CD4-positive, alpha-beta T cell treated with Interleukin-1 beta for 1 hour (primary cell): Measurements from ENCODE around the gene ZNF581.

Source experiments
- DNase-seq, 2 donors: peaks; one replicate each; pipeline ENCODE4 v3.0.0-alpha.2; 2020 to 2022

Gene ZNF581

GRCh38 chr19:55650126-55650557 is 6.7 kb downstream of the ZNF581 start:
- no peak for DNase-seq

- DNase-seq = no peak
Measured at GRCh38 chr19:55650602-55651230, 7.3 kb downstream of the ZNF581 start.

GRCh38 chr19:55651236-55651635 is 7.8 kb downstream of the ZNF581 start:
- DNase-seq = no peak

DNA sequence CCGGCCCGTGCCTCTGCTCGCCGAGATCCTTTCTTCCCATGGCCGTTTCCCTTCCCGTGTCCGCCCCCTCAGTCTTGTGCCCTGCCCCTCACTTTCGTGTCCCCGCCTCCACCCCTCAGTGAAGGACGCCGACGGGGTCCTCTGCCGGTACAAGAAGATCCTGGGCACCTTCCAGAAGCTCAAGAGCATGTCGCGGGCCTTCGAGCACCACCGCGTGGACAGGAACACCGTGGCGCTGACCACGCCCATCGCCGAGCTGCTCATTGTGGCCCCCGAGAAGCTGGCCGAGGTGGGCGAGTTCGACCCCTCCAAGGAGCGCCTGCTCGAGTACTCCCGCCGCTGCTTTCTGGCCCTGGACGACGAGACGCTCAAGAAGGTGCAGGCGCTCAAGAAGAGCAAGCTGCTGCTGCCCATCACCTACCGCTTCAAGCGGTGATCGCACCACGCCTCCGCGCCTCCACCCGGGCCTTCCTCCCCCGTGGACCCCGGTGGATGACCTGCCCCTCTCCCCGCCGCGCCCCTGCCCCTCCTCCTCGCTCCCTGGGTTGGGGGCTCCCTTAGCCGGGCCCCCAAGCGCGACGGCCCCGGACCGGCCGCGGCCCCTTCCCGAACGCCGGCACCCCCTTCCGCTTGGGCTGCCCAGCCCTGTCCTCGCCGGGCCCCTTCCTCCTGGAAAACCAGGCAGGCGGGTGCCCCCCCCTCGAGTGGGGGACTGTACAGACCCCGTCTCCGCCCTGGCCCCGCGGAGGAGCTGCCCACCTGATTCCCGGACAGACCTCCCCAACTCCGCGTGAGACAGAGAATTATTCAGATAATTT is 9.1 kb downstream of the ZNF581 start:
- DNase-seq = no peak

- DNase-seq = peak; percentile 99
Measured at GRCh38 chr19:55653651-55654322, 10.3 kb downstream of the ZNF581 start.

- peak; percentile 99 to 100 for DNase-seq
Measured at GRCh38 chr19:55654323-55654867, 10.9 kb downstream of the ZNF581 start.

- DNase-seq = peak; percentile 96
Measured at GRCh38 chr19:55654868-55655647, 11.6 kb downstream of the ZNF581 start, which contains the start of gene U2AF2. Gene U2AF2 (plus strand): TSS chr19:55655035. CDS start chr19:55655105, 70 bp downstream.

DNA sequence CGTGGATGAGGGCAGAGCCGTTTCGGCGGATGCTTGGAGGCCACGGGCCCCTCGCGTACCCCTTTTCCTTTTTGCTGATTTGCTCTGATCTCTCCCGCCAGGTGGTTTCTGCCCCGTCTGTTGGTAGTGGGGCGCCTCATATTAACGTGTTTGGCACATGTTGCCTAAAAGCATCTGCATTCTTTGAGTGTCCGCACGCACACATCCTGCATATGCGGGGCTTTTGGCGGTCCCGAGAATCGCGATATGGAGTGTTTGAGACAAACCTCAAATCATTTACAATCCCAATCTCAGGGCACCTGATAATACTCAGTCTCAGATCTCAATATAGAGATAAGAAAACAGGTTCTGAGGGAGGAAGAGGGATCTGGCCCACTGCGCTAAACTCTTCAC is 12.2 kb downstream of the ZNF581 start:
- no peak for DNase-seq

DNA sequence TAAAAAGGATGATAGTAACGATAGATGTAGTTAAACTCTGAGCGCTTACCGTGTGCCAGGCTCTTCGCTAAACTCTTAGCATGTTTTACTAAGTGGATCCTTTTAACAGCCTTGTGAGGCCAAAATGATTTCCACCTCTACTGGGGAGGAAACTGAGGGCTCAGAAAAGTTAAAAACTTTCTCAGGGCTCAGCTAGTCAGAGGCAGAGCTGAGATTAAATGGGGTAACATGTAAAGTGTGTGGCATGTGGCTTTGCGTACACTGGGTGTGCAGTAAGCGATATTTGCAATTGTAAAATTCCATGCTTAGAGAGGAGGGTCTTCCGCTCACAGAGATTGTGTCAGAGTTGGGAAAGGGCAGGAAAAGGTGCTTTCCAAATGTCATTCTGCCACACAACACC is 13.1 kb downstream of the ZNF581 start:
- DNase-seq = no peak

DNA sequence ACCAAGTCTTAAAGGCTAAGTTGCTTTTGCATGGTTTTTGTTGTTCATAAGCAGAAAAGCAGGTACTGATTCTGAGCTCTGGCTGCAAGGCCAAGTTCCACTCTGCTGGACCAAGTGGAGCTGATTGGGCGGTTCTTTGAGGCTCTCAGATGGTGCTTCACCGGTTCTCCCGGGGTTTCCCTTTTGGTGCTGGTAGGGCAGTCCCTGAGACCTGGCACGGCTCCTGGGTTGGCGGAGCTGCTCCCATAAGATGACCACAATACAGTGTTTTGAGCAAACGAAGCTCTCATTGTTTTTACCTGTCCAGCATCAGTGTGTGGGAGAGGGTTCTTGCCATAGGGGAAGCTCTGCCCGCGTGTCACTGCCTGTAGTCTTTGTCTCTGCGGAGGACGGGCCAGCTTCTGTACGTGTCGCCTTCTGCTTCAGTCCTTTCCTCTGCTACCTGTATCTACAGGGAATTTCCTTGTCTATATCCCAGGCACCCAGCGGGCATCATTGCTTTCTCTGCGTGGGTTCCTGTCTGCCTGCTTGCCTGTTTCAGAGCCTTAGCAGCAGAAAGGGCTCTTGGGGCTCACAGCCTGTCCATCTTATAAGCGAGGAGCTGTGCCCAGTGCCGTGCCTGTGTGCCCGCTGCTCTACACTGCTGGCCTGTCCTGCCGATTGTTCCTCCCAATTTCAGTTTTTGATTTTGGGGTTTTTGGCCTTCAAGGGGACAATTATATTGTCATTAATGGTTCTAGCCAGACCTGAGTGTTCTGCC is 13.7 kb downstream of the ZNF581 start:
- DNase-seq = no peak

DNA sequence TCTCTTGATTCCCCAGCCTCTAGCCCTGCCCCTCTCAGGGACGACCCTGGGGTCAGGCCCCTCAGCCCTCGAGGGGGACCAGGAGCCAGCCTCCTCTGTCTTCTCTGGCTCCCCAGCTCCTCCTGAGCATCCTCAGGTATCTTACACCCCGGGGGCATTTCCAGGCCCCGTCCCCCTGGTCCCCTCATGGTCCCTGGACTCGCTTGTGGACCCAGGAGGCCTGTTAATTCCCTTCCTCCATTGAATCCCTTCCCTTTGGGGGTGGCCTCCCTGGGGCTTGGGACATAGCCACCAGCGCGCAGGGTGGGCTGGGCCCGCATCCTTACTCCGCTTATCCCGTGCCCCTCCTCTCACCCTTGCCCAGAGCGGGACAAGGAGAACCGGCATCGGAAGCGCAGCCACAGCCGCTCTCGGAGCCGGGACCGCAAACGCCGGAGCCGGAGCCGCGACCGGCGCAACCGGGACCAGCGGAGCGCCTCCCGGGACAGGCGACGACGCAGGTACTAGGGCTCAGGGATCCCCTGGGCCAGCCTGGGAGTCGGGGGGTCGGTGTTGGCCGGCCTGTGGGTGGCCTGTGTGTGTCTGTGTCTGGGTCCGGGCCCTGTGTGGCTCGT is 15.5 kb downstream of the ZNF581 start:
- DNase-seq = no peak

GRCh38 chr19:55659822-55660221 is 16.4 kb downstream of the ZNF581 start:
- DNase-seq = no peak

DNA sequence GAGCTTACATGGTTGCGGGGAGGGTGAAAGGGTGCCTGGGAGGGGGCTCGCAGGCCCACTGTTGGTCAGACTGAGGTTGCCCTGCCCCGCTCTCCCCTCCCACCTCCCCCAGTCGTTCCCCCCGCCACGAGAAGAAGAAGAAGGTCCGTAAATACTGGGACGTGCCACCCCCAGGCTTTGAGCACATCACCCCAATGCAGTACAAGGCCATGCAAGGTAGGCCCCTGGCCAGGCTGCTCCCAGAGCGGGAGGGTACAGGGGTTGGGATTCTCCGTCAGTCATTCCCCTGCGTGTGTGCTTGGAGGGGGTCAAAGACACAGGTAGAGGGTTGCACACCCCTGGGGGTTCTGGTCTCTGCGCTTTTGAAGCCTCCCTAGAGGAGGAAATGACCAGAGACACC is 17.0 kb downstream of the ZNF581 start:
- DNase-seq = no peak

DNA sequence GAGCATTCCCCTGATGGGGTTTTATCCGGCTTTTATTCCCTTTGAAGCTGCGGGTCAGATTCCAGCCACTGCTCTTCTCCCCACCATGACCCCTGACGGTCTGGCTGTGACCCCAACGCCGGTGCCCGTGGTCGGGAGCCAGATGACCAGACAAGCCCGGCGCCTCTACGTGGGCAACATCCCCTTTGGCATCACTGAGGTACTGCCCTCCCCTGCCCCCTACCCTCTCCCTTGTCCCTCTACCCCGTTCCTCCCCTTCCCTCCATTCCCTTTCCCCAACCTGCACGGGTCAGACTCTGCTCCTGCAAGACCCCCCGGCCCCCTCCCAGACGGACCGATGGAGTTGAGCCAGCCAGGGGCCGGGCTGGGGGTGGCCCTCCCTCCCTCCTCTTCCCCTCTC is 17.5 kb downstream of the ZNF581 start:
- no peak for DNase-seq

- DNase-seq = no peak
Measured at GRCh38 chr19:55661826-55662225, 18.4 kb downstream of the ZNF581 start.

GRCh38 chr19:55663846-55664536 is 20.5 kb downstream of the ZNF581 start:
- DNase-seq = no peak

- no peak for DNase-seq
Measured at GRCh38 chr19:55666343-55667005, 23.0 kb downstream of the ZNF581 start.

- DNase-seq = no peak
Measured at GRCh38 chr19:55667006-55667381, 23.5 kb downstream of the ZNF581 start.

DNA sequence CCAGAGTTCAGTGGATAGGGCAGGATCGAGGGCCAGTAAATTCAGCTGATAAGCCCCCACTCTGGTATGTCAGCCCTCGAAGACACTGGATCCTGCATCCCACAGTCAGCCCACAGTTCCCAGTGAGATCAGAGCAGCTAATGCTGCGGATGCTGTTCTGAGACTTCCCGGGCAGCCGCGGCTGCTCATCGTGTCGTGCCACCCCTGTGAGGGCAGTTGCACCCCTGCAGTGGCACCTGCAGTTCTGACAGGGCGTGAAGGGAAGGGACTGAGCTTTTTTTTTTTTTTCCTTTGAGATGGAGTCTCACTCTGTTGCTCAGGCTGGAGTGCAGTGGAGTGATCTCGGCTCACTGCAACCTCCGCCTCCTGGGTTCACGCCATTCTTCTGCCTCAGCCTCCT is 24.1 kb downstream of the ZNF581 start:
- DNase-seq = no peak

GRCh38 chr19:55667958-55668357 is 24.5 kb downstream of the ZNF581 start:
- no peak for DNase-seq
